BE2C (cell line): ENCODE data around the gene RNF17.

Experiments
- DNase-seq: peaks from one replicate; pipeline ENCODE4 v3.0.0-alpha.2; 2020
- H3K27me3 ChIP-seq: fragments of 250-450 bp; sonication (Bioruptor Pico); 2 replicates; pipeline ENCODE4 v1.5.1; 2020; ENCODE audit warnings: mild to moderate bottlenecking
- H3K36me3 ChIP-seq: fragments of 250-450 bp; sonication (Bioruptor Pico); 2 replicates; pipeline ENCODE4 v1.5.1; 2020; ENCODE audit warnings: mild to moderate bottlenecking
- H3K4me1 ChIP-seq: fragments of 250-450 bp; sonication (Bioruptor Pico); 2 replicates; pipeline ENCODE4 v1.5.1; 2020
- H3K4me3 ChIP-seq: 2 replicates; pipeline ENCODE4 v1.5.1; 2011; ENCODE audit warnings: low read depth, low read length
- H3K9me3 ChIP-seq: fragments of 250-450 bp; sonication (Bioruptor Pico); 2 replicates; pipeline ENCODE4 v1.5.1; 2020
- TF ChIP-seq, protein P1 (sequence below): IDR thresholded peaks from 2 replicates; pipeline ENCODE4 v1.5.1; 2012; ENCODE audit warnings: mild to moderate bottlenecking, low read depth, low read length

Gene RNF17

DNA sequence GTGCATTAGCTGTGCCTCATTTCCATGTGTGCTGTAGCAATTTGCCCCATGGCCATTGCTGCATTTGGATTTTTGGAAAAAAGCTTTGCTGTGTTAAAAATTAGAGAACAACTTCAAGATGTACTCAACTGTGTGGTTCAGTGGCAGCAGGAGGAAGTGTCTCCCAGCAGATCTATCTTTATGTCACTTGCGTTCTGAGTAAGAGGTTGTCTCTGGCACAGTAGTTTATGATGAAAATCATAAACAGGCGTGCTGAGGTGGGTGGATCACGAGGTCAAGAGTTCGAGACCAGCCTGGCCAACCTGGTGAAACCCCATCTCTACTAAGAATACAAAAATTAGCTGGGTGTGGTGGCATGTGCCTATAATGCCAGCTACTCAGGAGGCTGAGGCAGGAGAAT lies 29.0 kb upstream of the RNF17 start:
- DNase-seq: no peak
- H3K27me3 ChIP-seq: no peaks in the 10 kb centered on the region
- H3K4me3 ChIP-seq: no peak overlapping the region
- no peaks in the 10 kb centered on the region for H3K9me3 ChIP-seq
- no peaks in the 10 kb centered on the region for H3K36me3 ChIP-seq
- TF ChIP-seq, protein P1, sequence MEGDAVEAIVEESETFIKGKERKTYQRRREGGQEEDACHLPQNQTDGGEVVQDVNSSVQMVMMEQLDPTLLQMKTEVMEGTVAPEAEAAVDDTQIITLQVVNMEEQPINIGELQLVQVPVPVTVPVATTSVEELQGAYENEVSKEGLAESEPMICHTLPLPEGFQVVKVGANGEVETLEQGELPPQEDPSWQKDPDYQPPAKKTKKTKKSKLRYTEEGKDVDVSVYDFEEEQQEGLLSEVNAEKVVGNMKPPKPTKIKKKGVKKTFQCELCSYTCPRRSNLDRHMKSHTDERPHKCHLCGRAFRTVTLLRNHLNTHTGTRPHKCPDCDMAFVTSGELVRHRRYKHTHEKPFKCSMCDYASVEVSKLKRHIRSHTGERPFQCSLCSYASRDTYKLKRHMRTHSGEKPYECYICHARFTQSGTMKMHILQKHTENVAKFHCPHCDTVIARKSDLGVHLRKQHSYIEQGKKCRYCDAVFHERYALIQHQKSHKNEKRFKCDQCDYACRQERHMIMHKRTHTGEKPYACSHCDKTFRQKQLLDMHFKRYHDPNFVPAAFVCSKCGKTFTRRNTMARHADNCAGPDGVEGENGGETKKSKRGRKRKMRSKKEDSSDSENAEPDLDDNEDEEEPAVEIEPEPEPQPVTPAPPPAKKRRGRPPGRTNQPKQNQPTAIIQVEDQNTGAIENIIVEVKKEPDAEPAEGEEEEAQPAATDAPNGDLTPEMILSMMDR: no peak
- H3K4me1 ChIP-seq: no peaks in the 10 kb centered on the region

DNA sequence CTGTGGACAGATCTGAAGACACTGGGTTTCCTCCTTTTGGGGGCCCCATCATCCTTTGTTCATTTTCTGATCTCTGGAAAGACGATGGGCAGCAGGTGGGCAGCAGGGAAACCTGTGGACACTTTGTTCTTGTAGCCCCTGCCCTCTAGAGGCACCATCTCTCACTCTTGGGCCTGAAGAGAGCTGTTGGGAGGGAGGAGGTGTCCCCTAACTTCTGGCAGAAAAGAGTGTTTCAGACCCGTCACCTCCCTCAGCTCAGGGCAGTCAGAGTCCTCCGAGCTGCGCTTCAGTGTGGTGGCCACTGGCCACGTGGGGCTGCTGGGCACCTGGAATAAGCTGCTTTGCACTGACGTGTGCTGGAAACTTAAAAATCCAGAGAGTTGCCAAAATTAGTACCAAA lies 26.9 kb upstream of the RNF17 start:
- DNase-seq: no peak

DNA sequence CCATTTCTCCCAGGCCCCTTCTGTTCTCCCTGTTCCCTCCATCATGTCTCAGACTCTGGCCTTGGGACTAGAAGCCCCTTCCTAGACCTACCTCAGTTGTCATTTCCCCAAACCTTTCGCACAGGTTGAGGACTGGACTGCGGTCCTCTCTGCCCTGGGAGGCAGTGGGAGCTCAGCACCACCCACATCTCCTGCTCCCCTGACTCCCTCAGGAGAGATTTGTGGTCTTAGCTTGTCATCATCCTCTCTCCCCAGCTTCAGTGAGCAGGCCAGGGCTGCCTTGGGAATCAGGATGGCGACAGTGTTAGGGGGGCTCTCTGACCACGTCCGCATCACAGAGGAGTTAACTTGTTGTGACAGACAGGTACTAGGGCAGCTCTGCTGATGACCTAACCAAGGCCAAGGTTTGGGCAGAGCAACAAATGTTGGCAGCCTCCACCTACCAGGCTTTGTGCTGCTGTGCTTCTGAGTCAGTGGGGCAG lies 25.6 kb upstream of the RNF17 start:
- no peaks in the 10 kb centered on the region for H3K36me3 ChIP-seq
- TF ChIP-seq, protein P1: no peak
- no peak overlapping the region for H3K4me3 ChIP-seq
- DNase-seq: no peak
- no peaks in the 10 kb centered on the region for H3K9me3 ChIP-seq
- no peaks in the 10 kb centered on the region for H3K27me3 ChIP-seq
- no peaks in the 10 kb centered on the region for H3K4me1 ChIP-seq

More for the DNA sequence above, 26.9 kb upstream of the RNF17 start:
- Histone ChIP-seq H3K4me1 (no peaks in the 10 kb centered on the region), H3K36me3 (no peaks in the 10 kb centered on the region), H3K4me3 (no peak overlapping the region), H3K27me3 (no peaks in the 10 kb centered on the region), H3K9me3 (no peaks in the 10 kb centered on the region)
- TF ChIP-seq, protein P1: no peak

DNA sequence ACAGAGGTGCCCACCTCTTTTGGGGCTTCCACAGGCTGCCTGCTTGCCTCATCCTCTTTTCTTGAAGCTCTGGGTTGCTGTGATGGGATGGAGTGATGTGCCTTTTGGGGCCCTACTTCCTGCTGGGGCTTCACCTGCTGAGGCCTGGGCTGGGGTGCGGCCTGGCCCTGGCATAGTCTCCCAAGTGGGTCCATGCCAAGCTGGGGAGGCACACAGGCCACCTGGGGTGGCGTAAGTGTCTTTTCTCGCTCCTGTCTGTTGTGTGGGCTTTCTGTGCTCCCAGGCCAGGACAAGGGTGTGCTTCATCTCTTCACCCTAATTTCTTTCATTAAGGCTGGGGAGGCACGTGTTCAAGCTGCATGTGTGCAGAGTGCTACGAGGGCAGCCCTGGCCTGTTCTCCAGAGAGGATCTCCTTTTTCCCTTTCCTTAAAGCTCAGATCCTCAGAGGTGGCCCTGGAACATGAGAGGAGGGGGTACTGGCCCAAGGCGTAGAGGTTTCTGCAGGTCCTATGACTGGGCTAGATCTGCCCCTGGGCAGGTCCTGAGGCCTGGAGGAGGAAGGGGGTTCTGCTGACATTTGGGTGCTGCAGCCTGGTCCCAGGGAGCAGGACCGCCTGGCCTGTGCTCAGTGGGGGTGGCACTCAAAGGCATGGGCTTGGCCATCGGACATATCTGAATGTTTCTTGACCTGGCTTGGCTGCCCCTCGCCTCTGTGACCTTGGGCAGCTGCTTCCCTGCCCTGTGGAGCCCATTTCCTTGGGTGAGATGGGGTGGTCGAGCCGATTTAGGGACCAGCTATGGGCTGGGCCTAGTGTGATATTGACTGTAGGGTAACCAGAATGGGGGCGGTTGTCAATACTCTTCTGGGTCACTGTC lies 23.7 kb upstream of the RNF17 start:
- TF ChIP-seq, protein P1: no peak
- no peaks in the 10 kb centered on the region for H3K36me3 ChIP-seq
- no peaks in the 10 kb centered on the region for H3K27me3 ChIP-seq
- no peaks in the 10 kb centered on the region for H3K4me1 ChIP-seq
- DNase-seq: no peak
- no peak overlapping the region for H3K4me3 ChIP-seq
- H3K9me3 ChIP-seq: no peaks in the 10 kb centered on the region

DNA sequence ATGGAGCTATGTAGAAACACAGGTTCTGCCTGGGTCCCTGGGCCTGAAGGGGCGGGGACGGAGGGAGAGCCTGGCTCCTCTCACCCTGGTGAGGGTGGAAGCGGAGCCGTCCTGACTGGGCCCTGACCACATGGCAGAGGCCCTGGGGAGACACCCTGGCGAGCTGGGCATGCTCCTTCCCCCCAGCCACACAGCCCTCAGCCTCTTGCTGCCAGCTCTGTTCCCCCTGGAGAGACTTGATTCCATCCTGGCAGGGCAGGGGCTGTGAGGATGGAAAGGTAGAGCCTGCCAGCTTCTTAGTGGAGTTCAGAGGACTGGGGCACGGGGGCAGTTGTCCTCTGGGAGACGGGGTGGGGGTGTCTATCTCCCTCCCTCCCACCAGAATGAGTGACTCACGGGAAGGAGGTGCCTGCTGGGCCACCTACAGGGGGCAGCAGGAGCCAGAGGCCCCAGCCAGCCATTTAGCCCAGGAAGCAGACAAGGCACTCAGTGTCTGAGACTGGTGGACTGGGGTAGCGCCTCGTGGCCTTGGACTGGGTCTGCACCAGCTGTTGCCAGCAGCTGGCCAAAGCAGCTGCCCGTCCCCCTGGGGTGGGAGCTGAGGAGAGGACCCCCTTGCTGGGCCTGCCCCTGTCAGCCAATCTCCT lies 22.8 kb upstream of the RNF17 start:
- TF ChIP-seq, protein P1: peak; percentile 15; the same call in 1 of the 2 replicates
- no peaks in the 10 kb centered on the region for H3K27me3 ChIP-seq
- no peaks in the 10 kb centered on the region for H3K4me1 ChIP-seq
- DNase-seq: no peak
- no peaks in the 10 kb centered on the region for H3K9me3 ChIP-seq
- no peaks in the 10 kb centered on the region for H3K36me3 ChIP-seq
- H3K4me3 ChIP-seq: no peak overlapping the region

DNA sequence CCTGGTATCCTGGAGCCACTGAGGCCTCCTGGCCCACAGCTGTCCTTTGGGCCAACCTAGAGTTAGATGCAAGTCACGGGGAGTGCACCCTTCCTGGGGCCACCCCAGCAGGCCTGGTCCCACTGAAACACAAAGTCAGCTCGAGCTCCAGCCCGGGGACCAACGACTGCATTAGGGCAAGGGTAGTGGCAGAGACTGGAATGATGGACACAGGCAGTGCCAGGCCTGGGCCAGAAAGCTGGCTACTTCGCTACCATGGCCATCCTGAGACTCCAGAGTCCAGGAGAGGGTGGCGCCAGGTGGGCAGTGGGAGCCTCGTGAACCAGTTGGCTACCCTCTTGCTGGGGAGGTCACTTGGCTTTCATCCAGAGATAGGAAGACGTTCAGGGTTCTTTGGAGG lies 22.2 kb upstream of the RNF17 start:
- Histone ChIP-seq H3K36me3 (no peaks in the 10 kb centered on the region), H3K9me3 (no peaks in the 10 kb centered on the region), H3K4me1 (no peaks in the 10 kb centered on the region), H3K27me3 (0 out of 2 replicates have a peak, but pooled peaks cover 3% of the 10 kb centered on the region), H3K4me3 (no peak overlapping the region)
- TF ChIP-seq, protein P1: no peak
- DNase-seq: no peak
